Ectodermal cell (in vitro differentiated cells): ENCODE measurements around the gene TDRD7.
A peak's percentile ranks its signal among the peaks of the same experiment; 100 is the strongest.

ENCODE experiments used
- H3K27ac ChIP-seq: 2 replicates; pipeline ENCODE4 v1.7.0; 2013; ENCODE audit warnings: mild to moderate bottlenecking, low read depth, low read length; ENCODE audit not compliant: insufficient read depth, poor library complexity, severe bottlenecking
- H3K27me3 ChIP-seq: 2 replicates; pipeline ENCODE4 v1.7.0; 2013; ENCODE audit warnings: mild to moderate bottlenecking, low read length; ENCODE audit not compliant: insufficient read depth, control insufficient read depth, poor library complexity, severe bottlenecking
- H3K36me3 ChIP-seq: one replicate; pipeline ENCODE4 v1.7.0; 2013; ENCODE audit warnings: low read length; ENCODE audit not compliant: control insufficient read depth, insufficient read depth
- H3K4me1 ChIP-seq: one replicate; pipeline ENCODE4 v1.7.0; 2013; ENCODE audit warnings: low read length; ENCODE audit not compliant: control insufficient read depth, insufficient read depth
- H3K4me3 ChIP-seq: 2 replicates; pipeline ENCODE4 v1.7.0; 2013; ENCODE audit warnings: low read depth, low read length, control low read depth; ENCODE audit not compliant: insufficient read depth
- H3K9me3 ChIP-seq: 2 replicates; pipeline ENCODE4 v1.7.0; 2013; ENCODE audit warnings: mild to moderate bottlenecking, low read length, moderate library complexity; ENCODE audit not compliant: control insufficient read depth
- WGBS, 2 experiments: methylation state at CpG; one replicate each; pipeline ENCODE4 v1.1.7; 2013; ENCODE audit warnings: missing lambda C conversion rate in 2 of 2; 5-methylcytosine and 5-hydroxymethylcytosine counted together

The TDRD7 gene

DNA sequence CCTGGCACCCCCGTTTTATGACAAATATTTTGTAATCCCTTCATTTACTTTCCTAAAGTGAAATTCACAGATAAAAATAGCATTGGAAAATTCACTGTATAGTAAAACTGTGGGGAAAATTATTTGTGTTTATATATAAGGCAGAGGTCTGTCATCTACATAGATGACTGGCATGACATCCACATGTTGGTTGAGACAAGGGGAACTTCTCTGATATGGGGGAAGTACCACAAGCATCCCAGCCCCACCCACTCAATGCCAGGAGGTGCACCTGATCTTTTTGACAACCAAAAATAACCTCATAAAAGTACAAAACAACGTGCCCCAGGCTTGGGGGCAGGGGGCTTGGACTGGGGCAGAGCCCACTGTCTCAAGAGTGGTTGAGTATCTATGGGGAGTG, 6.3 kb upstream of the TDRD7 start:
- Histone ChIP-seq H3K4me1 (no peaks in the 10 kb centered on the region), H3K27ac (no peak overlapping the region), H3K4me3 (no peak overlapping the region), H3K27me3 (peaks cover 6% of the 10 kb centered on the region), H3K36me3 (no peaks in the 10 kb centered on the region), H3K9me3 (no peaks in the 10 kb centered on the region)
- 60 to 79% methylated on average over 1 to 2 of the region's 2 CpGs for WGBS, 2 experiments

DNA sequence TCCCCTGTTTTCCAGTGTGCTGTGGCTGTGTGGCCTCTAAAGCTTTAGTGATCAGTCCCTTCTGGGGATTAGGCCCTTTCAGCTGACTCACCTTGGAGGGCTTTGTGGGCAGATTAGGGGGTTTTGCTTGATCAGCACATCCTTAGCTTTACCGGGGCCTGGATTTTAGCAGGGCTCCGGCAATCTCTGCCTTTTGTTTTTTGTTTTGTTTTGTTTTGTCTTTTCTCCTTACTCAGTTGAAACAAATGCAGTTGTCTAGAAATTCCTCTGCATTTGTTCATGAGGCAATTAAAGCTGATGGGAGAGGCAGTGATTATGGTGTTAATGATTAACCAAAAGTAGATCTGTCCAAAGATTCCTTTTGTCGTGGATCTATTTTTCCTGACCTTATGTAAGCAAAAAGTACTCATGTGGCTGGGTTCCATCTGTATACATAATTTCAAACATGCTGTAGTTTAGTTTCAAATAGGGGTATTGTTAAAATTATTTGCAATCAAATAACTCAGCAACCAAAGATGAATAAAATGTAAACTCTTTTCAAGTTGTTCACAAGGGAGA, 5.2 kb upstream of the TDRD7 start:
- H3K27ac ChIP-seq, result no peak overlapping the region
- WGBS, 2 experiments, result 37 to 63% methylated on average over 3 of the region's 3 CpGs
- no peaks in the 10 kb centered on the region for H3K4me1 ChIP-seq
- H3K27me3 ChIP-seq, result peaks cover 17% of the 10 kb centered on the region
- H3K9me3 ChIP-seq, result no peaks in the 10 kb centered on the region
- no peaks in the 10 kb centered on the region for H3K36me3 ChIP-seq
- H3K4me3 ChIP-seq, result no peak overlapping the region

DNA sequence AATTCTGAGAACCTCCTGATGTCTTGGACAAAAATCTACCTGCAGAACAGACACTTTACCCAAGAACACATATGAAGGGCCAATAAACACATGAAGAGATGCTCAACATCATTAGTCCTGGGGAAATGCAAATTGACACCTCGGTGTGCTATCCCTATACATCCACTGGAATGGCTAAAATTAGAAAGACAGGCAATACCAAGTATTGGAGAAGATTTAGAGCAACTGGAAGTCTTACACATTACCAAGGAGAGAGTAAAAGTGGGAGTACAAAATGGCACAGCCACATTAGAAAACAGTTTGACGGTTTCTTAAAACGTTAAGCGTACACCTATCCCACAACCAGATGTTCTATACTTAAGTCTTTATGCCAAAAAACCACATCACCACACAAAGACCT, 3.3 kb upstream of the TDRD7 start:
- Histone ChIP-seq H3K36me3 (no peaks in the 10 kb centered on the region), H3K9me3 (no peaks in the 10 kb centered on the region), H3K27me3 (peaks cover 35% of the 10 kb centered on the region), H3K4me1 (no peaks in the 10 kb centered on the region), H3K4me3 (no peak overlapping the region), H3K27ac (no peak overlapping the region)
- 77 to 86% methylated on average over 4 of the region's 4 CpGs for WGBS, 2 experiments

DNA sequence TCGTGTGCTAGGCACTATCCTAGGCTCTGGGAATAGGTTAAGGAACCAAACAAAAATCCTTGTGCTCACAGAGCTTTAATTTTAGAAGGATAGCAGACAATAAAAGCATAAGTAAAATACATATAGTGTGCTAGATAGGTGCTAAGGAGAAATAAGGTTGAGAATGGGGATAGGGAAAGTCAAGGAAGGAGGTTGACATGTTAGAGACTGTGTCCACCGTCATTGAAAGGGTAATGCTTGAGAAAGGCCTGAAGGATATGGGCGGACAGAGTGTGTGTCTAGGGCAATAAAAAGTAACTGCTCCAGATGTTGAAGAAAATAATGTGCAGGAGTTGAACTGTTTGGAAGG, 482 bp upstream of the TDRD7 start:
- 49 to 52% methylated on average over 3 of the region's 3 CpGs for WGBS, 2 experiments
- no peak overlapping the region for H3K27ac ChIP-seq
- H3K4me1 ChIP-seq, result no peaks in the 10 kb centered on the region
- H3K9me3 ChIP-seq, result no peaks in the 10 kb centered on the region
- H3K36me3 ChIP-seq, result no peaks in the 10 kb centered on the region
- peak overlapping the region; percentile 60 for H3K4me3 ChIP-seq
- H3K27me3 ChIP-seq, result peaks cover 48% of the 10 kb centered on the region

DNA sequence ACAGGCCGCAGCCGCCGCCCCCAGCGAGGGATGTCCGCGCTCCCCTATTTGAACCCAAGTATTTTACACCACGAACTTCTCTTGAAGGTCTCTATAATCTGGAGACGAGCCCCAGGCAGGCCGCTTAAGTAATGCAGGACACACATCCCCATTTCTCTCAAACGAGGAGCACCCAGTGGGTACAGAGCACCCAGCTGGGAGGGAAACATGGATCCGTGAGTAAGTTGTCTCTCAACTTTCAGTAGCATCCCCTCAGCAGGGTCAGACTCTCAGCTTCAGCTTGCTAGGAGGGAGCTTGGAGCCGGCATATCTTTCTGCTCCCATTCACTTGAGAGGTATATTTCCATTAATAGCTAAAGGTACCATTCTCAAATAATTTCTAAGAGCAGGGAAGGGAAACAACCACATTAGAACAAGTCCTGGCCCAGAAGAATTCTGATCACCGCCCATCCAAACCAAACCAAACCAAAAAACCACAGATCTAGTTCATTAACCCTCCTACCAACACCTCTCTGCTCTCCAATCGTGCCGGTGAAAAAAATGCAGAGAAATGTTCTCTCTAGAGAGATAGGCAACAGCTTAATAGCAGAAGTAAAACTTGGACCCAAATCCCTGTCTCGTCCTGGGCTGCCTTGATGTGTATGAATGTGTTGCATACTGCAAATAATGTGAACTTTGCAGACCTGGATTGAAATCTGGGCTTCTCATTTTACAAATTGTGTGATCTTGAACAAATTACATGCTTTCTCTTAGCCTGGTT, 910 bp downstream of the TDRD7 start:
- WGBS, 2 experiments, result 24 to 26% methylated on average over 16 of the region's 16 CpGs
- peaks cover 48% of the 10 kb centered on the region for H3K27me3 ChIP-seq

DNA sequence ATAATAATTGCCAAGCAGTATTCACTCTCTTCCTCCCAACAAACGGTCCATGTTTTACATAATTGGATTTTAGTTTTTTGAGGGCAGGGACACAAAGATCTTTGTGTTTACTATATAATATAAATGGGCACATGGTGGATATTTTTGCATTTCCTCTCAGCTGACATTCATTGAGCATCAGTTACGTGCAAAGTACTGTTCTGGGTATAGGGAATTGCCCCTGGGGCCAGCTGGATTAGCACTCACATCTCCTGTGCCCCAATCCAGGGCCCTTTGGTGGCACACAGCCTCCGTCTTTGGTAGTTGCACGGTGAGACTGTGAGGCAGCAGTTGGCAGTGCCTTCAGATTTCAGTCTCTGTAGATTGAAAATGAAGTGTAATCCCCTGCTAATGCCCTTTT, 1.6 kb downstream of the TDRD7 start:
- H3K9me3 ChIP-seq, result no peaks in the 10 kb centered on the region
- no peaks in the 10 kb centered on the region for H3K4me1 ChIP-seq
- peaks cover 45% of the 10 kb centered on the region for H3K27me3 ChIP-seq
- no peak overlapping the region for H3K27ac ChIP-seq
- no peaks in the 10 kb centered on the region for H3K36me3 ChIP-seq
- 89 to 97% methylated on average over 3 to 4 of the region's 4 CpGs for WGBS, 2 experiments
- H3K4me3 ChIP-seq, result no peak overlapping the region

More for the DNA sequence above, 910 bp downstream of the TDRD7 start:
- Histone ChIP-seq H3K36me3 (no peaks in the 10 kb centered on the region), H3K4me3 (peak overlapping the region; percentile 60), H3K4me1 (no peaks in the 10 kb centered on the region), H3K9me3 (no peaks in the 10 kb centered on the region), H3K27ac (no peak overlapping the region)

DNA sequence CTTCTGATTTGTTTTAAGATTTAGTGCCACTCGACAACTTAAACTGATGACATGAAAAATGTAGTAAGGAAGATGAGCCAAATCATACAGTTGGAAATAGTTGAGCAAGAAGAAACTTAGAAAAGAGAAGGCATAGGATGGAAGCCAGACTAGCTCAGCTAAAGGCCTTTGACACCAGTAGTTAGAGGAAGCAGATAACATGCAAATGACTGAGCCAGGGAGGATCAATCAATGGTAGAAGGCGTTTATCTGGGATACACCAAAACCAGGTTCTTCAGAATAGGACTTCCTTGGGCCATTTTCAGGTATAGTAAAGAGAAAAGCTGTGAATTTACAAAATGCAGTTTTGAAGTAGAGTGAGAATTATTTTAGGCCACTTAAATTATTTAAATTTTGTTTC, 3.2 kb downstream of the TDRD7 start:
- no peak overlapping the region for H3K4me3 ChIP-seq
- no peaks in the 10 kb centered on the region for H3K4me1 ChIP-seq
- no peak overlapping the region for H3K27ac ChIP-seq
- 87 to 93% methylated on average over 2 of the region's 2 CpGs for WGBS, 2 experiments
- H3K27me3 ChIP-seq, result peaks cover 45% of the 10 kb centered on the region
- H3K9me3 ChIP-seq, result no peaks in the 10 kb centered on the region
- no peaks in the 10 kb centered on the region for H3K36me3 ChIP-seq

DNA sequence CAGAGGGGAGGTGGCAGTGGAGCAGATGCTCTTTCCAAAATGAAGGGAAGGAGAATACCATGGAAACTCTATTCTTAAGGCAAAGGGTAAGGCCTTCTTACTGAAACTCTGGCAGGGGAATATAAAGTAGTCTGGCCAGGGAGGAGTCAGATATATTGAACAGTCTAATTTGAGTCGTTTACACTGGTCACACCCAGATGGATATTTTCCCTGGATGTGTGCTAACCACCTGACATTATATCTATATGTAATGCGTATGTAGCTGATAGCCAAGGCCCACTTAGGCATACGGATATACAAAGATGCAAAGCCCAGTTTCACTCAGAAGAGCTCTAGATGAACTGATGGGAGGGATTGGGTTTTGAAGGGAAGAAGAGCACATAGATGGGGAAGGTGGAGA, 7.0 kb downstream of the TDRD7 start:
- Histone ChIP-seq H3K4me3 (no peak overlapping the region), H3K36me3 (no peaks in the 10 kb centered on the region), H3K27ac (no peak overlapping the region), H3K4me1 (no peaks in the 10 kb centered on the region), H3K27me3 (peaks cover 9% of the 10 kb centered on the region), H3K9me3 (no peaks in the 10 kb centered on the region)
- 95 to 98% methylated on average over 3 of the region's 3 CpGs for WGBS, 2 experiments

DNA sequence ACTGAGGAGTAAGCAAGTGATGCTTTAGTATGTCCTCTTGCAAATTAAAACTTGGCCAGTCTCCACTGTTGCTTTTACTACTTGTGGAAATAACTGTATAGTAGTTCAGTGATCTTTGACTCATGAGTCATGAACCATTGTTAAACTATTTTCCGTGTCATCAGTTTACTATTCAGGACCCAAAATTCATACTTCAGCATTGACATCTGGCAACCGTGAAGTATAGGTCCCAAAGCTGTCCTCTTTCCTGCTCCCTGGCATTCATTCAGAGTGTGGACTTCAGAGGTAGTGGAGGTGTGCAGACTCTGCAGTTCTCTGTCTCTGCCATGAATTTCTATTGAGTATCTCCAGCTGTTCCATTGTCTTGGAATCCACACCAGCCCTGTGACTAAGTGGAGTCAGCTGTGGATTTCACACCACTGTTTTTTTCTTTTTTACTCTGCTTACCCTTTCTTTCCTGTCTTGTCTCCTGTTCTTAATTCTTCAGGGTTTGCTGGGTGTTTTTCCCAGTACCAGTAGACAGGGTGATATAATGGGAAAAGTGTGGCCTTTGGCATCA, 7.5 kb downstream of the TDRD7 start:
- H3K4me3 ChIP-seq, result no peak overlapping the region
- H3K9me3 ChIP-seq, result no peaks in the 10 kb centered on the region
- no peaks in the 10 kb centered on the region for H3K4me1 ChIP-seq
- no peaks in the 10 kb centered on the region for H3K36me3 ChIP-seq
- 72 to 75% methylated on average over 2 of the region's 2 CpGs for WGBS, 2 experiments
- H3K27me3 ChIP-seq, result peaks cover 4% of the 10 kb centered on the region
- H3K27ac ChIP-seq, result no peak overlapping the region

DNA sequence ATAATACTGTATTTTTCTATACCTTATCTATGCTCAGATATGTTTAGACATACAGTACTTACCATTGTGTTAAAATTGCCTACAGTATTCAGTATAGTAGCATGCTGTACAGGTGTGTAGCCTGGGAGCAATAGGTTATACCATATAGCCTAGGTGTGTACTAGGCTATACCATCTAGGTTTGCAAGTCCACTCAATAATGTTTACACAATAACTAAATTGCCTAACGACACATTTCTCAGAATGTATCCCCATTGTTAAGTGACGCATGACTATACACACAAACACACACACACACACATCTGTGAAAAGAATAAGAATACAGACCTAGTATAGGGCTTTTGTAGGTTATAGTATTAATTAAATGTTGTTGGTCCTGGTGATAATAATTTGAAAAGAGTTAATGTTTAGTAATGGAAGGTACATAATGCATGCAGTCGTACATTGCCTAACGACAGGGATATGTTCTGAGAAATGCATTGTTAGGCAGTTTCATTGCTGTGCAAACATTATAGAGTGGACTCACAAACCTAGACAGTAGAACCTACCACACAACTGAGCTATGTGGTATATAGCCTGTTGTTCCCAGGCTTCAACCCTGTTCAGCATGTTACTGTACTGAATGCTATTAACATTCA, 13.6 kb downstream of the TDRD7 start:
- WGBS, 2 experiments, result 87 to 94% methylated on average over 4 of the region's 4 CpGs
- no peaks in the 10 kb centered on the region for H3K27me3 ChIP-seq
- H3K4me3 ChIP-seq, result no peak overlapping the region
- H3K9me3 ChIP-seq, result no peaks in the 10 kb centered on the region
- H3K4me1 ChIP-seq, result no peaks in the 10 kb centered on the region
- no peaks in the 10 kb centered on the region for H3K36me3 ChIP-seq
- H3K27ac ChIP-seq, result no peak overlapping the region
